Upper lobe of left lung (tissue), 6 donors: ENCODE results near the gene NPAS4. TPM values are rescaled to one million over a fixed set of nuclear protein-coding genes. Genes with fewer than 3 reads are reported as not detected.

Experiments
- ATAC-seq, 2 donors: fragments of 200-7000 bp; cut with Tn5 transposase; one replicate each; pipeline ENCODE4 v1.9.1; 2022; ENCODE audit warnings: mild to moderate bottlenecking in 2 of 2, moderate library complexity in 2 of 2; ENCODE audit not compliant: low FRiP score in 2 of 2
- DNase-seq, 2 donors: peaks; one replicate each; pipeline ENCODE4 v3.0.0-alpha.2; 2019 to 2020
- H3K27ac ChIP-seq, 4 donors: fragments of 200-600 bp; sonication (generic); one replicate each; pipeline ENCODE4 v1.5.1; 2016 to 2019
- H3K27me3 ChIP-seq, 4 donors: fragments of 200-600 bp; sonication (generic); one replicate each; pipeline ENCODE4 v1.5.1; 2017 to 2019
- H3K36me3 ChIP-seq, 4 donors: fragments of 200-600 bp; sonication (generic); one replicate each; pipeline ENCODE4 v1.5.1; 2016 to 2019
- H3K4me1 ChIP-seq, 4 donors: fragments of 200-600 bp; sonication (generic); one replicate each; pipeline ENCODE4 v1.5.1; 2018 to 2019
- H3K4me3 ChIP-seq, 4 donors: fragments of 200-600 bp; sonication (generic); one replicate each; pipeline ENCODE4 v1.5.1; 2017 to 2019; ENCODE audit warnings: mild to moderate bottlenecking in 2 of 4, moderate library complexity in 1 of 4
- H3K9me3 ChIP-seq, 4 donors: fragments of 200-600 bp; sonication (generic); one replicate each; pipeline ENCODE4 v1.5.1; 2018 to 2019
- EP300 ChIP-seq, 4 donors: sonication (generic); formaldehyde crosslinking; IDR thresholded peaks; one replicate each; pipeline ENCODE4 v1.5.1; 2017; ENCODE audit warnings: antibody characterized with exemption in 4 of 4, control low read depth in 2 of 4
- POLR2A ChIP-seq, 4 donors: fragments of 450-650 bp; IDR thresholded peaks; one replicate each; pipeline ENCODE4 v1.5.1; 2016 to 2017; ENCODE audit warnings: antibody characterized with exemption in 4 of 4, mild to moderate bottlenecking in 2 of 4
- POLR2AphosphoS5 ChIP-seq, 2 donors: sonication (generic); formaldehyde crosslinking; IDR thresholded peaks; one replicate each; pipeline ENCODE4 v1.5.1; 2017; ENCODE audit warnings: antibody characterized with exemption in 2 of 2
- WGBS, 2 donors: methylation state at CpG; one replicate each; pipeline ENCODE4 v1.1.5; 2017 to 2018; 5-methylcytosine and 5-hydroxymethylcytosine counted together
- total RNA-seq, 6 donors: library from RNA; depleted of rRNA in 4 of 6; stranded (reverse); fragments of >200 nt in 4 of 6; gene quantifications; one replicate each; pipeline versions ENCODE4 v1.1.0 to v1.2.1, GENCODE V29; 2016 to 2021
- TF ChIP-seq, protein P1 (sequence below), 6 experiments: fragments of 450-650 bp in 4 of 6; fragments of 200-600 bp in 2 of 6; sonication (generic) in 2 of 6; IDR thresholded peaks; one replicate each; pipeline ENCODE4 v1.5.1; 2016 to 2019; ENCODE audit warnings: antibody characterized with exemption in 6 of 6
- donor health status: DM: no; HTN: no; CAD: no; lungs with moderate emphysema.
- donor health status: DM: no; HTN: yes; CAD: no; lungs with severe emphysema.

The NPAS4 gene
- total RNA-seq, 6 donors from 2014 or later, result not detected

DNA sequence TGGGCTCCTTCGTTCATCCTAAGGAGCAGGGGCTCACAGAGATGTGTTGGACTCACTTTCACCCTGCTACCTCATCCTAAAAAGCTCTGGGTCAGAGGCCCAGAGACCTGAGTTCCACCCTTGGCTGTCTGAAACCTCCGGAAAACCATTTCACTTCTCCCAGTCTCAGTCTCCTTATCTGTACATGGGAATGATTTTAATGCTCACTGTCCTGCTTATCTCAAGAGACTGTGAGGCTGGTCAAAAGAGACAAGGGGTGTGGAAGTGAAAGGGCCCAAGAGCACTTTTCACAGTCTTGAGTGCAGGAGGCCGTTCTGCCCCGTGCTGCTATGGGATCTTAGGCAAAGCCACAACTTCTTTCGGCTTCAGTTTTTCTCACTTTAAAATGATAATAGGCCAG lies 13.2 kb upstream of the NPAS4 start:
- Histone ChIP-seq H3K36me3 (no peaks in the 10 kb centered on the region), H3K9me3 (no peaks in the 10 kb centered on the region), H3K27me3 (peaks cover 0 to 7% (median 2%) of the 10 kb centered on the region in 4 donors), H3K4me1 (peaks cover 5 to 10% (median 8%) of the 10 kb centered on the region in 4 donors), H3K27ac (no peak overlapping the region), H3K4me3 (no peak overlapping the region)
- ATAC-seq (no peak), DNase-seq (no peak)
- TF ChIP-seq, protein P1, sequence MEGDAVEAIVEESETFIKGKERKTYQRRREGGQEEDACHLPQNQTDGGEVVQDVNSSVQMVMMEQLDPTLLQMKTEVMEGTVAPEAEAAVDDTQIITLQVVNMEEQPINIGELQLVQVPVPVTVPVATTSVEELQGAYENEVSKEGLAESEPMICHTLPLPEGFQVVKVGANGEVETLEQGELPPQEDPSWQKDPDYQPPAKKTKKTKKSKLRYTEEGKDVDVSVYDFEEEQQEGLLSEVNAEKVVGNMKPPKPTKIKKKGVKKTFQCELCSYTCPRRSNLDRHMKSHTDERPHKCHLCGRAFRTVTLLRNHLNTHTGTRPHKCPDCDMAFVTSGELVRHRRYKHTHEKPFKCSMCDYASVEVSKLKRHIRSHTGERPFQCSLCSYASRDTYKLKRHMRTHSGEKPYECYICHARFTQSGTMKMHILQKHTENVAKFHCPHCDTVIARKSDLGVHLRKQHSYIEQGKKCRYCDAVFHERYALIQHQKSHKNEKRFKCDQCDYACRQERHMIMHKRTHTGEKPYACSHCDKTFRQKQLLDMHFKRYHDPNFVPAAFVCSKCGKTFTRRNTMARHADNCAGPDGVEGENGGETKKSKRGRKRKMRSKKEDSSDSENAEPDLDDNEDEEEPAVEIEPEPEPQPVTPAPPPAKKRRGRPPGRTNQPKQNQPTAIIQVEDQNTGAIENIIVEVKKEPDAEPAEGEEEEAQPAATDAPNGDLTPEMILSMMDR (IDR thresholded peaks at IDR 0.05), result no peak
- TF ChIP-seq EP300 (IDR thresholded peaks at IDR 0.05), result no peak
- no peak for TF ChIP-seq POLR2AphosphoS5 (IDR thresholded peaks at IDR 0.05)
- TF ChIP-seq POLR2A (IDR thresholded peaks at IDR 0.05), result no peak
- WGBS, 2 donors, result 54 to 70% methylated on average over 4 of the region's 5 CpGs

- Histone ChIP-seq H3K4me3 (peak overlapping the region in 3 of 4 donors; percentile 33 to 40 (median 39)), H3K36me3 (no peaks in the 10 kb centered on the region), H3K4me1 (peaks cover 5 to 10% (median 8%) of the 10 kb centered on the region in 4 donors), H3K27ac (no peak overlapping the region), H3K27me3 (peaks cover 0 to 7% (median 2%) of the 10 kb centered on the region in 4 donors), H3K9me3 (no peaks in the 10 kb centered on the region)
- ATAC-seq (peak; percentile 90 to 97), DNase-seq (peak; percentile 89 to 99)
- TF ChIP-seq POLR2AphosphoS5 (IDR thresholded peaks at IDR 0.05), result no peak
- TF ChIP-seq, protein P1 (IDR thresholded peaks at IDR 0.05), result peak; percentile 95 to 99 (median 98)
- WGBS, 2 donors, result 1 to 8% methylated on average over 2 to 57 of the region's 63 CpGs
Observed at GRCh38 chr11:66408488-66409214, 12.2 kb upstream of the NPAS4 start.

- 32% methylated on average over 8 of the region's 15 CpGs; no CpG with 5 or more reads in 1 of the 2 donors for WGBS, 2 donors
- Histone ChIP-seq H3K36me3 (no peaks in the 10 kb centered on the region), H3K9me3 (no peaks in the 10 kb centered on the region), H3K27me3 (peaks cover 0 to 7% (median 2%) of the 10 kb centered on the region in 4 donors), H3K27ac (no peak overlapping the region), H3K4me1 (peaks cover 5 to 10% (median 8%) of the 10 kb centered on the region in 4 donors), H3K4me3 (peak overlapping the region in 3 of 4 donors; percentile 33 to 40 (median 39))
- TF ChIP-seq EP300 (IDR thresholded peaks at IDR 0.05), result no peak
- no peak for TF ChIP-seq POLR2A (IDR thresholded peaks at IDR 0.05)
- TF ChIP-seq, protein P1 (IDR thresholded peaks at IDR 0.05), result no peak
- TF ChIP-seq POLR2AphosphoS5 (IDR thresholded peaks at IDR 0.05), result no peak
- DNase-seq (no peak), ATAC-seq (no peak)
Observed at GRCh38 chr11:66409226-66409625, 11.6 kb upstream of the NPAS4 start.

GRCh38 chr11:66410191-66410590 lies 10.6 kb upstream of the NPAS4 start:
- no peak for ATAC-seq
- Histone ChIP-seq H3K9me3 (no peaks in the 10 kb centered on the region), H3K27me3 (peaks cover 0 to 7% (median 2%) of the 10 kb centered on the region in 4 donors), H3K4me1 (peaks cover 5 to 10% (median 8%) of the 10 kb centered on the region in 4 donors), H3K4me3 (no peak overlapping the region), H3K27ac (no peak overlapping the region), H3K36me3 (no peaks in the 10 kb centered on the region)
- no peak for DNase-seq
- 73 to 100% methylated on average over 1 to 12 of the region's 12 CpGs for WGBS, 2 donors
- no peak for TF ChIP-seq POLR2AphosphoS5 (IDR thresholded peaks at IDR 0.05)
- TF ChIP-seq, protein P1 (IDR thresholded peaks at IDR 0.05), result no peak
- no peak for TF ChIP-seq POLR2A (IDR thresholded peaks at IDR 0.05)
- no peak for TF ChIP-seq EP300 (IDR thresholded peaks at IDR 0.05)
